ENCODE measurements around the gene ENTPD6. TPM values are rescaled to one million over a fixed set of nuclear protein-coding genes. Genes with fewer than 3 reads are reported as not detected.
A peak's percentile ranks its signal among the peaks of the same experiment; 100 is the strongest.
"Not testable (repeated sequence)": the region's sequence is repeated elsewhere in the genome, so short reads cannot be mapped to it uniquely, and the experiment has no call there.

The ENTPD6 gene
- total RNA-seq, 1 experiment from 2014 or later, result 29.3 TPM

DNA sequence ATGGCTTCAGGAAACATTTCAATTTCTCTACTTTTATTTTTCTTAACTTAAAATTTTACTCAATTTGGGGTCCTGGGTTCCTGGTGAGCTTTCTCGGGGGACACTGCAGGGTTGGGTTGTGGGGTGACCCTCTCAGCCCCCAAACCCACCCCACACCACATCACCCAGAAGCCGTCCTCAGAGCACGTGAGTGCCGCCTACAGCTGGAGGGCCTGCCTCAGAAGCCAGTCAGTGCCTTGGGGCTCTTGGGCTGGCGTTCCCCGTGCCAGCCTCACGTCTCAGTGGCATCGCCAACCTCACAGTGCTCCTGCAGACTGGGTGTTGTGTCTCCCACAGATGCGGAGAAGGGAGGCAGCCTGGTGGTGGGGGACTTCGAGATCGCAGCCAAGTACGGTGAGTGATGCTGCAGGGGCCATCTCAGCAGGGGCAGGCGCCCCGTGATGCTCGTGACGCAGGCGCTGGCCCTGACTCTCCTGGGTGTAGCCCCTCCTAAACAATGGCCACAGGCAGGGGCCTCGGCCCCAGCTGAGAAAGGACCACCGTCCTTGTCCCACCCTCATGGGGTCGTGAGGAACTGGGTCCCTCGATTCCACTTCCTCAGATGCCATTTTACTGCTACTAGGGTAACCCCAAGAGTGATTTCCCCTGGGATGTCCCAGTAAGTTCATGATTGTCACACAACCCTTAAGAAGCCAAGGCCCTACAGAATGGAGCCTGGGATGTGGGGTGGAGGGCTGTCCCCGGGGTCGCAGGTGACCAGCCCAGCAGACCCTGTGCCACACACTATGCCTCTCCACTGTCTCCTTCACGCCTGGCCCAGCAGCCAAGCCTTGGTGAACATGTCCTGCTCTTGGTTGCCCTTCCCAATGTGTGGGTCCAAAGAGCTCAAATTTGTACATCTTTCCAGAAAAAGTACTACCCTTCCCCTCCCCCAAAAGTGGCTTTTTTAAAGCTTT, 28.5 kb downstream of the ENTPD6 start:
- DNase-seq (ENCODE audit: low read depth), result no peak

- DNase-seq (ENCODE audit: low read depth), result no peak
Measured at GRCh38 chr20:25224941-25225340, 29.4 kb downstream of the ENTPD6 start.

- DNase-seq (ENCODE audit: low read depth), result no peak
Measured at GRCh38 chr20:25225642-25226432, 30.3 kb downstream of the ENTPD6 start.

- peak; percentile 87 for DNase-seq (ENCODE audit: low read depth)
Measured at GRCh38 chr20:25226433-25227316, 31.2 kb downstream of the ENTPD6 start.

- peak; percentile 88 for DNase-seq (ENCODE audit: low read depth)
Measured at GRCh38 chr20:25227317-25227831, 31.9 kb downstream of the ENTPD6 start.

- DNase-seq (ENCODE audit: low read depth), result no peak
Measured at GRCh38 chr20:25229486-25230165, 34.1 kb downstream of the ENTPD6 start.

DNA sequence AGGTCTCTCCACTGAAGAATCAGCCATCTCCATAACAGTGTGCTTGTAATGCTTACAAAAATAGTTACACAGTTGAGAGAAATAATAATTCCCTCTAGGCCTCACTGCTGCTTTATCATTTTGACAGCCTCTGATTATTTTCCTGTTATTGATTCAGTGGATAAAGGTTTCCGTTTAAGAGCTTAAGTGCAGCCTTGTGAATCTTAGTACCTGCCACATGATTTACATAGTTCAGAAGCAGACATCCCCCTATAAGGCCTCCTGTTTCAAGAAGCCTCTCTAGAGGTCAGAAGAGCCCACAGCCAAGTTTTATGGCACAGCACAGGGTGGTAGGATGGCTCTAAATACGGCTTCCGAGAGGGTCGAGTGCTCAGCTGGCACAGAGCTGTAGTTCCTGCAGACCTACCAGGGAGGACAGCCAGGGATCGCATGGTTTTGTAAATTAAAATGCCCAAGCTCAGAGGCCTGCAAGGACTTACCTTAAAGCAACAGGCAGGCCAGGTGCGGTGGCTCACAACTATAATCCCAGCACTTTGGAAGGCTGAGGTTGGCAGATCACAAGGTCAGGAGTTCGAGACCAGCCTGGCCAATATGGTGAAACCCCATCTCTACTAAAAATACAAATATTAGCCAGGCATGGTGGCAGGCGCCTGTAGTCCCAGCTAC, 34.8 kb downstream of the ENTPD6 start:
- DNase-seq (ENCODE audit: low read depth), result no peak

- DNase-seq (ENCODE audit: low read depth), result peak; percentile 75
Measured at GRCh38 chr20:25233016-25233772, 37.7 kb downstream of the ENTPD6 start.

- not testable (repeated sequence) for DNase-seq (ENCODE audit: low read depth)
Measured at GRCh38 chr20:25234009-25234849, 38.7 kb downstream of the ENTPD6 start.

- no peak for DNase-seq (ENCODE audit: low read depth)
Measured at GRCh38 chr20:25236450-25237304, 41.2 kb downstream of the ENTPD6 start.

- DNase-seq (ENCODE audit: low read depth), result peak; percentile 100
Measured at GRCh38 chr20:25237610-25238318, 42.3 kb downstream of the ENTPD6 start.

DNA sequence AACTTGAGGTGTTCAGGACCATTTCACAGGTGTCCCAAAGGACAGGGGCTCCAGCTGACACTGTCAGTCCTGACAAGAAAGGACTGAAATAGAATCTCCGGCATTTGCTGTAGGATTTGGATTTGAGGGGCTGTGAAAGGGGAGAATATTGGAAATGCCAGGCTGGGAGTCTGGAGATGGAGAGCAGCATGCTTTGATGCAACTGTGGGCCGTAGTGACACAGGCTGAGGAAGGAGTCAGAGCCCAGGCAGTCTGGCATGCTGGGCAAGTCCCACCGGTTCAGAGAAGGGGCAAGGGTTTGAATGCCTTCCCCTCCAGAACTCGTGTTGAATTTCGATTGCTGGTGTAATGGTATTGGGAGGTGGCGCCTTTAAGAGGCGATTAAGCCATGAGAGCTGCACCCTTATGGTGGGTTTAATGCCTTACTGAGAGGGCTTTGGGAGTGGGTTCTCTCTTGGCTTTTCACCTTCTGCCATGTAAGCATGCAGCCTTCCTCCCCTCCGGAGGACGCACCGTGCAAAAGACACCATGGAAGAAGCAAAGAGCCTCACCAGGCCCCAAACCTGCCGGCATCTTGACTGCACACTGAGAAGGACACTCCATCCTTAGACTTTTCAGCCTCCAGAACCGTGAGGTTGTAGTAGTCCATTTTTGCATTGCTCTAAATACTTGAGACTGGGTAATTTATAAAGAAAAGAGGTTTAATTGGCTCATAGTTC, 43.0 kb downstream of the ENTPD6 start:
- peak; percentile 51 for DNase-seq (ENCODE audit: low read depth)

- no peak for DNase-seq (ENCODE audit: low read depth)
Measured at GRCh38 chr20:25239387-25240370, 44.2 kb downstream of the ENTPD6 start.

GRCh38 chr20:25240851-25241658, 45.5 kb downstream of the ENTPD6 start:
- DNase-seq (ENCODE audit: low read depth), result not testable (repeated sequence)

All from RPMI7951 (cell line).